Stimulated activated CD4-positive, alpha-beta T cell treated with anti-CD3 and anti-CD28 coated beads, Interleukin-15, amount 100 ng/mL, for 48 hours (primary cell): ENCODE data around the gene KRT15.

Experiments used
- DNase-seq, 2 donors: peaks; one replicate each; pipeline ENCODE4 v3.0.0-alpha.2; 2020; ENCODE audit warnings: low read depth in 2 of 2

Gene KRT15

DNA sequence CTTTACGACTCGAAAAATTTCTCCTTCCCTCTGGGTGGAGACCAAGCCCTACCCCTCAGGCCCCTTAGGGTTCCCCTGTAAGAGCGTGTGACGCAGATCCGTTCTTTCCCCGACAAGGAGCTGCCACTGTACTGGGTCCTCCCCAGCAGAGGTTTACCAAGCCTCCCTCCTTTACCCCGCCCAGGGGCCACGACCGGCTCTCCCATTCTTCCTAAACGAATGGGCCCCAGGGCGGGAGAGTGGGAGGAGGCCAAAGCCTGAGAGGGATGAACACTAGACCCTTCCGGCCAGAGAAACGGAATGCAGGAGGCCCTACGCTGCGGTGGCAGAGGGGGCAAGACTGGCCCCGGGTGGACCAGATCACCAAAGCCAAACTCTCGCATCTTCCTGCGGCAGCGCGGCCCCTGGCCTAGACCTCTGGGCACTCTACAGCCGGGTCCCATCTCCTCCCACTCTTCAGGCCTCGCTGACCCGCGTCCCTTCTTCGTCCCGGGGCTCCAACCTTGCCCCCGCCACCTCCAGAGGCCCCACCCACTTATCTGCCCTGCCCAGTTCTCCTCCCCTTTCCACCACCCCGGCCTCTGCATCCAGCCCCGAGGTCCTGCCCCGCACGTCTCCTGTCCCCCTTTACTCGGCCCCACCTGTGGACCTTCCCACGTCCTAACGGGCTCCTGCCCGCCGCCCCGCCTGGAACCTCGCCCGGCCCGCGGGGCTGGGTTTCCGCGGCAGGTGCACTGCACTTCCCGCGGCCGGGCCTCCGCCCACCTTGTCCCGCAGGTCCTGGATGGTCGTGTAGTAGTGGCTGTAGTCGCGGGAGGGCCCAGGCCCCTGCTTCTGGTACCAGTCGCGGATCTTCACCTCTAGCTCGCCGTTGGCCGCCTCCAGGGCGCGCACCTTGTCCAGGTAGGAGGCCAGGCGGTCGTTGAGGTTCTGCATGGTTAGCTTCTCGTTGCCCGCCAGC, 8.7 kb upstream of the KRT15 start:
- no peak for DNase-seq

DNA sequence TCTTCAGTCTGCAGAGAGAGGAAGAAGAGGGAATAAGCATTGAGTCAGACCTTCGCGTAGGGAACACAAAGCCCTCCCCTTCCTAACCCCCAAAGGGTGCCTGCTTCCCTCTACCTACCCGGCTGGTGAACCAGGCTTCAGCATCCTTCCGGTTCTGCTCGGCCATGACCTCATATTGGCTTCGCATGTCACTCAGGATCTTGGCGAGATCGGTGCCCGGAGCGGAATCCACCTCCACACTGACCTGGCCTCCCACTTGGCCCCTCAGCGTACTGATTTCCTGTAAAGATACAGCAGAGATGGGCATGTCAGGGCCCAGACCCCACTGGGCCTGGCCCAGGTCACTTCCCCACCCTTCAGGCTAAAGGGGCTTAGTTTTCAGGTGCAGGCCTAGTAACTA, 5.6 kb upstream of the KRT15 start:
- DNase-seq = no peak

DNA sequence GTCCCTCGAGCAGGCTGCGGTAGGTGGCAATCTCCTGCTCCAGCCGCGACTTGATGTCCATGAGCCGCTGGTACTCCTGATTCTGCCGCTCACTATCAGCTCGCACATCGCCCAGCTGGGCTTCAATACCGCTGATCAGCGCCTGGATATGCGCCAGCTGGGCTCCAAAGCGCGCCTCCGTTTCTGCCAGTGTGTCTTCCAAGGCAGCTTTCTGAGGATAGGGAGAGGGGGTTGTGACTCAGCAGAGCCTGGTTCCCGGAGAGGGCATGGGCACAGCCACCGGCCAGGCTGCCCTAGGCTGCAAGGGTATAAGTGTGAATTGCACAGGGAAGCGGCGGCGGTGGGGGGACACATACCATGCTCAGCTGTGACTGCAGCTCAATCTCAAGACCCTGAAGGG, 5.1 kb upstream of the KRT15 start:
- DNase-seq = no peak

DNA sequence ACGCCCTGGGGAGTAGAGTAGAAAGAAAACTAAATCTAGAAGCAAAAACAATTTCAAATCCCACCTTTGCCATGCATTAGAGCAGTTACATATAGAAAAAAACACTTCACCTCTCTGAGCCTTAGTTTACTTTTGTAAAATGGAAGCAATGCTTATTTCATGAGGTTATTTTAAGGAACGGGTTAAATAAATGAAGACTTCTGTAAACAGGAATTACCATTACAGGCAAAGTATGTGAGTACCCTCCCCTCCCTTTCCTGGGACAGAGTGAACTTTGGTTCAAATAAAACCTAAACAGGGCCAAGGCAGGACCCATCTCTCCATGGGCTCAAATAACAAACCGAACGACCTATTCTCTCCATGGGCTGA, 4.5 kb upstream of the KRT15 start:
- no peak for DNase-seq

DNA sequence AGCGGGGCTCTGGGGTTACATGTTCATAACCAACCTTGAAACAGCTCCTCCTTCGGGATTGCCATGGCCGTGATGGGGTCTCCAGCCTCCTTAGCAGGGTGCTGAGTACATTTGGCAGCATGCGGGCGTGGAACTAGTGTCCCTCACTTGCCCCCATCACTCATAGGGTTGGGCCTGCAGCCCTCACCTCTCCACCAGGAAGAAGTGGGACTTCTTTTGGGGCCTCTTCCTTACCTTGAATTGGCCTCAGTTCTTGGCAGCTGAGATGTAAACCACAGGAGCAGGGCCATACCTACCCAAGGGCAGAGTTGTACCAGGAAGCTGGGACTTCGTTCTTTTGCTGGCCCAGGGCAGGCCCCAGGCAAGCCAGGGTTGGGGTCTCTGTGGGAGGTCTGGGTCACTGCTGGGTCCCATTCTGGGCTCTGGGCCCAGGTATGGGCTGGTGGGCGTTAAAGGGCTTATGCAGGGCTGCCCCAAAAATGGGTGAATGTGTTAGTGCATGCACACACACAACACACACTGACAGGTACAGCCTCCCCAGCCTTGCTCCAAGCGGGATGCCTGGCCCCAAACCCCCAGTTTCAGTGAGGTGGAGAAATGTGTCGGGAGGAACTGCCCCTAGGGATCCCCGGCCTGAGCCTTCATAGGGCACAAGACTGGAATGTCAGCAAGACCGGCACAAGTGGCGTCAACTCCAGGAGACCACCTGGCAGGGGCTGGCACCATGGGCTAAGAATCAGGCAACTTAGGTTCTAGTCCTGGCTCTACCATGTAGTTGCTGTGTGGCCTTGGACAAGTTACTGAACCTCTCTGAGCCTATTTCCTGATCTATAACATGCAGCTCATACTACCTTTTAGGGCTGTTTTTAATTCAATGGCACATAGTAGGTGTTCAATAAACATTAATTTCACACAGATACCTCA, 3.9 kb upstream of the KRT15 start:
- no peak for DNase-seq

DNA sequence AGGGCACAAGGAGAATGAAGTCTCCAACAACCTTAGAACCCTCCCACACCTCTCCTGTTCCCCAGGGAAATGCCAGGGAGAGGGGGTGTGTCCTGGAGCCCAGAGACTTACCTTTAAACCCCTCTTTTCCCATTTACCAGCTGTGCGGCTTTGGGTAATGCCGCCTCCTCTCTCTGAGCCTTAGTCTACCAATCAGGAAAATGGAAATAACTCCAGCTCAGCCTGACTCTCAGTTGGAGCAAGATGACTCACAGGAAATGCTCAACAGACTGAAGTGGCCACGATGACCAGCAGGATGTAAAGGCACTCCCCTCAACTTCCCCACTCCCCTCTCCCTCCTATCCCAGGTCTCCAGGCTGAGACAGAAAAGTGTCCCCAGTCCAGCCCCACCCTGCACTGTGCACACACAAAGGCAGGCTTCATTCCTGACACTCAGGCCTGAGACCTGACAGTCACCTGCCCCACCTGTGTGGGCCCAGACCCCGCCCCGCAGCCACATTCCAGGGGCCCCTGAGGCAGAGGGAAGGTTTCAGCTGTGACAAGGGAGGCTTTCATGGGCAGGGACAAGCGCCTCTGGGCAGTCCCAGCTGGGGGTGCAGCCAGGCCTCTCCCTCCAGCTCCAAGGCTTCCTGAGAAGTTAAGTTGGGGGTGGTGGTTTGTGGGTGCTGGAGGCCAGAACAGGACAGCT, 3.0 kb upstream of the KRT15 start:
- no peak for DNase-seq

DNA sequence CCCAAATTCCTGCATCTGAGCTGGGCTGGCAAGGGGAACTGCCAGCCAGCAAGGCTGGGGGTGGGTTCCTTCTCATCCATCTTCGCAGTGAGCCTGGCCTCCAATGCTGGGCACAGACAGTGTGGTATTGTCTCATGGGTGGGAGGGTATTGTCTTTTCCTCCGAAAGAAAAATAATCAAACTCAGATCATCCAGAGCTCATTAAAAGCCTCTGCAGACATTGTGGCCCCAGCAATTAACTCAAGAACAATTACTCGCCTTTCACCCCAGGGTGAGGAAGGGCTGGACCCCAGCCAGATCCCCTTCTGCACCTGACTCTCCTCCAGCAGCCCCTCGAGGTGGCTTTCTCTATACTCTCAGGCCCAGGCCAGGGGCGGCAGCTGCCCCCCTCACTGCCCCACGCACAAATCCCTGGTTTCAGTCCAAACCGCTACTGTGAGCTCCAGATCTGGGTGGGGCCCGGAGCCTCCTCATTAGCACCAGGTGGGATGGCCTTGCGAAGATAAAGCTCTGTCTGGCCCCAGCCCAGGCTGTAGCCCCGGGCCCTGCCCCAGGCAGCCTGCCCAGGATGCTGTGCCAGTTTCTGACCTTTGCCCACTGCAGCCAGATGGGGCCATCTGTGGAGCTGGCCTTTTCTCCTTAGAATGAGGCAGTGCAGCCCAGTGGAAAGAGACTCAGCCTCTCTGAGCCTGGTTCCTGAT, 2.3 kb upstream of the KRT15 start:
- DNase-seq = no peak

DNA sequence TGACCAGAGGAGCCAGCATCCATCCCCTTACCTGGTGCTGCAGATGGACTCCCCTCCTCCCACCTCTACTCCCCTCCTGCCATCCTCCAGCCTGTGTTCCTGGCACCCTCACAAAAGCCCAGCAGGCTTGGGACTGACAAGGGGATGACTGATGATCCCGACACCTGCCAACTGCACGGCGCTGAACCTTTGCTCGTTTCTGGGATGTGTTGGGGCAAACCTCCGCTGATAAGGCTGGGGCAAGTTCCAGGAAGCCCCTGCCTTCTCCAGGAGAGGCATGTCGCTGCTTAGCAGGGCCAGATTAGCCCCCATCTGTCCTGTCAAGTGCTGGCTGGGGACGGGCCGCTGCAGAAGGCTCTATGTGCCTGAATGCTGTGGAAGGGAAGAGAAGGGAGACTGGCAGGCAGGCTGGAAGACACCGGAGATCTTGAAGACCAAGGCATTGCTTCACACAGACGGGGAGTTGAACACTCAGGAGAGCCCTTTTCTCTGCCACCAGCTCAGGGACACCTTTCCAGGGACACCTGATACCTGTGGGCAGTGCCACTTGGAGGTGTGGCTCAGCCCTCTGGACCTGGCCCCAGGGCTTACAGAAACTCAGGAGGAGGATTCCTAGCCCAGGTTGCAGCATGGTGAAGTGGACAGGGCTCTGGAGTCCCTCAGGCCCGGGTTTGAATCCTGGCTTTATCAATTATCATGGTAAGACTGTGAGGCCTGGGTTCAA, 973 bp upstream of the KRT15 start:
- no peak for DNase-seq

DNA sequence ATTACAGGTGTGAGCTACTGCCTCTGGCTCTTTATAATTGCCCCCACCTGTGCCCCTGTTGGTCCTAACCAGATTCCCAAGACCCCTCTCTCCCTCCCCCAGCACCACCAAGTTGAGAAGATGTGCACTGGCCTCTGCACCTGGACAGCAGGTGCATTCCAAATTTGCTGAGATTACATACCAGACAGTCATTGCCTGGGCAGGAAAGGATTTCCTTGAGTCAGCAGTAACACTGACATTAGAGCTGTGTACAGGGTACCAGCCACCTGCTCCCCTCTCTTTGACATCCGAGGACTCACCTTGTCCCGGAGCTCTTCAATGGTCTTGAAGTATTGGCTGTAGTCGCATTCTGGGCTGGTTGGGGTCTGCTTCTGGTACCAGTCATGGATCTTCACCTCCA, 659 bp downstream of the KRT15 start:
- no peak for DNase-seq

DNA sequence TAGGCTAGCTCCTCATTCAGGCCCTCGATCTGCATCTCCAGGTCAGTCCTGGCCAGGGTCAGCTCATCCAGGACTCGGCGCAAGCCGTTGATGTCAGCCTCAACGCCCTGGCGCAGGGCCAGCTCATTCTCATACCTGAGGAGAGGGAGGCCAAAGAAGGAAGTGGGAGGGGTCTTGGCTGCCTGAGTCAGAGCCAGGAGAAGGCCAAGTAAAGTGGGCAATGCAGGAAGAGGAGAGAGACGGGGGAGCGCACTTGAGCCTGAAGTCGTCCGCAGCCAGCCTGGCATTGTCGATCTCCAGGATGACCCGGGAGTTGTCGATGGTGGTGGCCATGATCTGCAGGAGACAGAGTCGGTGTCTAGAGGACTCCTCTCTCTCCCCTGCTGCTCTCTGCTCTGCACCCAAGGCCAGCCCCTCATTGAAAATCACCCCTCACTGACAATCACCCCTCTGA, 1.8 kb downstream of the KRT15 start:
- DNase-seq = no peak

DNA sequence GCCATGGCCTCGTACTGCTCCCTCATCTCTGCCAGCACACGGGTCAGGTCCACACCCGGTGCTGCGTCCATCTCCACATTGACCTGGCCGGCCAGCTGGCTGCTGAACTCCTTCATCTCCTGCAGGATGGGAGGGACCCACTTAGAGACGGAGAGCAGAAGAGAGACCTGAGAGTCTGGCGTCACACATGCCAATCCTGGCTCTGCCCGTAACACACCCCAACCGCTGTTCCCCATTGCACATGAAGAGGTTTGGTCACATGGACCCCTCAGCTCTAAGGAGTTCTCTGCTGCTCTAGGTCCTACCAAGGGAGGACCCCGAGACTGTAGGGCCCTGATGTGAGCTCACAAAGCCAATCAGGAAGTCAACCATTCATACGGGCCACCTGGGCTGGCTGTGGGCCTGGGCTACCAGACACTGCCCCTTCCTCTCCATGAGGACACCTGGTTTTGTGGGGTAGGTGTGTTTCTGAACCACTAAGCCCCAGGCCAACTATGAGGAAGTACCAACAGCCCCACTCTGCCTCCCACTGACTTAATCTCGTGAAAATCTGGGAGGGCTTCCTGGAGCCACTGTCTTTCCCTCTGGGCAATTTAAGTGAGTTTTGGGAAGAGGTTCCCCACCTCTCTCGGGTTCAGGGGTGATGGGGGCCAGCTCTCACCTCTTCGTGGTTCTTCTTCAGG, 2.4 kb downstream of the KRT15 start:
- DNase-seq = no peak

DNA sequence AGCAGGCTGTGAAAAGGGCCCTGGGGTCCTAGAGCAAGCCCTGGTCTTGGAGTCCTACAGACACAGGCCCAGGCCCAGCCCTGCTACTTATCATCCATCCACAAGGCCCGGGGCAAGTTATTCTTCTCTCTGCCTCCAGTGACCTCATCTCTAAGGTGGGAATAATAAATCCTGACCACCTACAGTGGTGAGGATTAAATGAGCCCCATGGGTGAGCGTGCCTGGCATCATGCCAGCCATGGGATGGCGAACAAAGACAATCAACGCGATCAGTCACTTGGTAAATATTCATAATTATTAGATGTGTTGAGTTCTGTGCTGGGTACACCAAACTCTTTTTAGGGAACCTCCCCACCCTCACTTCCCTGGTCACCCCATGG, 5.5 kb downstream of the KRT15 start:
- no peak for DNase-seq

DNA sequence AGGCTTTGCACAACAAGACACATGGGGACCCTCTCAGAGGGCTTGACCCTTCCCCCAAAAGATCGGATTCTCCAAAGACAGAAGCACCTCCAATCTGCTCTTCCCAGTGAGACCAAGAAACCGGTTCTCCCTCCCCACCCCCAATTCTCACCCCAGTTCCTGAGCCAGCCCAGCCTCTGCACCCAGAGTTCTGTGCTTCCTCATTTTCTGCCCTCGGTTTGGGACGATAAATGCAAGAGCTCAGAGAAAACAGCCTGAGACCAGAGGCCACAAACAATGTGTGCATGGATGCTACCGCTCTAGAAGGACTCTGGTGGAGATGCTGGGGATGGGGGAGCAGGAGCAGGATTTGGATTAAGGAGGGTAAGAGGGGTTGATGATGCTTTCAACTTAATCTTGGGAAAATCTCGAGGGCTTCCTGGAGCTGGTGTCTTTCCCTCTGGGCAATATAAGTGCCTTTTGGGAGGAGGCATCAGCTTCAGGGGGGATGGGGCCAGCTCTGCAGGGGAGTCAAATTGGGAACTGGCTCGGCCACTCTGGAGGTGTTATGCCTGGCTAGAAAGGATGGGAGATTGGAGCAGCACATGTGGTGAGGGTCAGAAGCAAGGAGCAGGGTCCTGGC, 6.0 kb downstream of the KRT15 start:
- DNase-seq = no peak

DNA sequence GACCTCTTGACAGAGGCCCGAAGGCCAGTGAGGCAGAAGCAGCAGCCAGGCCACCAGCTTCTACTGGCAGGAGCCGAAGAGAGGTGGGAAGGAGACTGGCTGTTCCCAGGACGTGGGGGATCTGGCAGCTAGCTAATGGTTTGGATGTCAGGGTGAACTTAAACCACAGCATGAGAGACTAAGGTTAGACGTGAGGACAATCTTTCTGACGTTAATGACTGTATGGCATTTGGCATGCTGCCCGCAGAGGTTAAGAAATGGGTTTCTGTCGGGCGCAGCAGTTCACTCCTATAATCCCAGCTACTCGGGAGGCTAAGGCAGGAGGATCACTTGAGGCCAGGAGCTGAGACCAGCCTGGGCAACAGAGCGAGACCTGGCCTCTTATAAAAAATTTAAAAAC, 7.0 kb downstream of the KRT15 start:
- no peak for DNase-seq

DNA sequence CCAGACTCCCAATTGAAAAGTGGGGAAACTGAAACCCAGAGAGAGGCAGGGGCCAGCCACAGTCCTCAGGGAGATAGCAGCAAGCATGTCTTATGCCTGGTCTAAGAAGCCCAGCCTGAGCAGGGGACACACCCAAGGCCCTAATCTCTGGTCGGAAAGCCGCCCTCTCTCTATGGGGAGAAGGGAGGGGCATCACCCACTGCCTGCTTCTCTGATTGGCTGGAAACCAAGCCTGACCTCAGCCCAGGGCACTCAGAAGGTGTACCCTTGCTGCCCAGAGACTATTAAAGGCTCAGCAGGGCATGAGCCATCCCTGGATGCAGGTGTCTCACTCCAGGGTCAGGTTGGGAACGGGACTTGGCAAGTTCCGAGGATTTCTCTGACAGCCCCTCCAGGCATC, 7.6 kb downstream of the KRT15 start:
- DNase-seq = no peak

DNA sequence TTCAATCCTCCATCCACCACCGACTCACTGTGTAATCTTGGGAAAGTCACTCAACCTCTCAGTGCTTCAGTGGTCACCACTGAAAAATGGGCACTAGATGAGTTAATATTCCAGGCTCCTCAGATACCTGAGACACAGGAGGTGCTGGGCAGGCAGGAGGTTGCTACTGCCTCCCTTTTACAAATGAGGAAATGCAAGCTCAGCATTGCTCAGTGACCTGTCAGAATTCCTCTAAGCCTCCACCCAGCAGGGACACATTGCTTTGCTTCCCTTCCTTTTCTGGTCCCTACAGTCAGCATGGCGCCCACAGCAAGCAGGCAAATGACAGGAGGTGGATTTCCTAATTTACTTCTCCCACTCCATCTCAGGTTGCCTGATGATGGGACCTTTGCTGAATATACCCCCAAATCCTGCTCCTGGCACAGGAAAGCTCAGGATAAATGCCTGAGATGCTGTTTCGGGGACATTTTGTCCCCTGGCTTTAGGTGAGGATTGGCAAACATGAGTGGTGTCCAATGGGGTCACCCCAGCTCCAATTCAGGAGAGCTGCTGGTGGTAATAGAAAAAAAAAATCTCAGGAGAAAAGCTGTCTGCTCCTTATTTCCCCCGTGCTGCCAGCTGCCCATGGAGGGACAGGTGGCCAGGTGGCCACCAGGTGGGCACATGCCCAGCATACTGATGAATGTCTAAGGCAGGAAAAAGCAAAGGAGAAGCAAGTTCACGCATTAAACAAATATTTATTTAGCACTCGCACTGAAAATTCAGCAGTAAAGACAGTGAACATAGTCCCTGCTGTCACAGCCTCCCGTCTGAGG, 8.2 kb downstream of the KRT15 start:
- no peak for DNase-seq

DNA sequence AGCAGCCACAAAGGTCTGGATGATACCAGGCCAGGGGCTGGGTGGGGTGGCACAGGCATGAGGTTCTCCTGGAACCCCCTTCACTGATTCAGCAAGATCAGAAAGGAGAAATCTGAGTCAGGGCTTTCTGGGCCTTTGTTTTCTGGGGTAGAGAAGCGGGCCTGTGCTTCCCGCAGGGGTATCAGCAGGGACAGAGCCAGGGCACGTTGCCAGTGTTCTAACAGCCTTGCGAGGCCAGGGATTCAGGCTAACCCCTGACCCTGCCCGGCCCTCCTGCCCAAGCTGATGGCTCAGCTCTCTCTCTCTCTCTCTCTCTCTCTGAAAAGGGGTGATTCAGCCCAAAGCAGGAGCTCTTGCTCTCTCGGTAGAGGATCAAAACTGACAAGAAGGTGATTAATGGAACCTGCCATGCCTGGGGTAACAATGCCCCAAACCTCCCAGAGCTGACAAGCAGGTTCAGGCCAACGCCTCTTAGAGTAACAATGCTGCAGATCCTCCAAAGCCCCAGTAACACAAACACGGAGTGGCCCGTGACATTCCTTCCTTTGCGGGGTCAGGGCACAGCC, 11.3 kb downstream of the KRT15 start:
- no peak for DNase-seq
